Measurements from ENCODE around the gene OR14J1. TPM values are rescaled to one million over a fixed set of nuclear protein-coding genes. Genes with fewer than 3 reads are reported as not detected.
"Not testable (repeated sequence)": the region's sequence is repeated elsewhere in the genome, so short reads cannot be mapped to it uniquely, and the experiment has no call there.

The OR14J1 gene
- total RNA-seq, 4 donors from 2014 or later, result not detected

- DNase-seq (ENCODE audit: low spot score in 2 of 2), result no peak
- 82 to 87% methylated on average over 11 to 12 of the region's 12 CpGs for WGBS, 2 donors
- TF ChIP-seq, protein P1, sequence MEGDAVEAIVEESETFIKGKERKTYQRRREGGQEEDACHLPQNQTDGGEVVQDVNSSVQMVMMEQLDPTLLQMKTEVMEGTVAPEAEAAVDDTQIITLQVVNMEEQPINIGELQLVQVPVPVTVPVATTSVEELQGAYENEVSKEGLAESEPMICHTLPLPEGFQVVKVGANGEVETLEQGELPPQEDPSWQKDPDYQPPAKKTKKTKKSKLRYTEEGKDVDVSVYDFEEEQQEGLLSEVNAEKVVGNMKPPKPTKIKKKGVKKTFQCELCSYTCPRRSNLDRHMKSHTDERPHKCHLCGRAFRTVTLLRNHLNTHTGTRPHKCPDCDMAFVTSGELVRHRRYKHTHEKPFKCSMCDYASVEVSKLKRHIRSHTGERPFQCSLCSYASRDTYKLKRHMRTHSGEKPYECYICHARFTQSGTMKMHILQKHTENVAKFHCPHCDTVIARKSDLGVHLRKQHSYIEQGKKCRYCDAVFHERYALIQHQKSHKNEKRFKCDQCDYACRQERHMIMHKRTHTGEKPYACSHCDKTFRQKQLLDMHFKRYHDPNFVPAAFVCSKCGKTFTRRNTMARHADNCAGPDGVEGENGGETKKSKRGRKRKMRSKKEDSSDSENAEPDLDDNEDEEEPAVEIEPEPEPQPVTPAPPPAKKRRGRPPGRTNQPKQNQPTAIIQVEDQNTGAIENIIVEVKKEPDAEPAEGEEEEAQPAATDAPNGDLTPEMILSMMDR (IDR thresholded peaks at IDR 0.05), result no peak
- intact Hi-C loops (cut with DNase I; ENCODE audit: low total_unique reads), result no loop called here
- no peak overlapping the region for H3K4me3 ChIP-seq (ENCODE audit: low read depth, poor library complexity, severe bottlenecking)
These were observed 6.3 kb upstream of the OR14J1 start for GRCh38 chr6:29295181-29295585.

GRCh38 chr6:29295623-29296022, 5.9 kb upstream of the OR14J1 start:
- intact Hi-C loops (cut with DNase I; ENCODE audit: low total_unique reads), result no loop called here
- DNase-seq (ENCODE audit: low spot score in 2 of 2), result no peak
- no peak overlapping the region for H3K4me3 ChIP-seq (ENCODE audit: low read depth, poor library complexity, severe bottlenecking)
- 91% methylated on average over 7 of the region's 7 CpGs for WGBS, 2 donors
- TF ChIP-seq, protein P1 (IDR thresholded peaks at IDR 0.05), result no peak
- TF ChIP-seq POLR2A (IDR thresholded peaks at IDR 0.05), result no peak

GRCh38 chr6:29319931-29320330, 18.4 kb downstream of the OR14J1 start:
- no peak for DNase-seq (ENCODE audit: low spot score in 2 of 2)
- 82 to 85% methylated on average over 2 of the region's 2 CpGs for WGBS, 2 donors
- TF ChIP-seq, protein P1 (IDR thresholded peaks at IDR 0.05), result no peak
- TF ChIP-seq POLR2A (IDR thresholded peaks at IDR 0.05), result no peak
- H3K4me3 ChIP-seq (ENCODE audit: low read depth, poor library complexity, severe bottlenecking), result no peak overlapping the region
- intact Hi-C loops (cut with DNase I; ENCODE audit: low total_unique reads), result no loop called here

- H3K4me3 ChIP-seq (ENCODE audit: low read depth, poor library complexity, severe bottlenecking); intact Hi-C loops (cut with DNase I; ENCODE audit: low total_unique reads); DNase-seq (ENCODE audit: low spot score in 2 of 2): not testable (repeated sequence)
These were observed 21.8 kb downstream of the OR14J1 start for GRCh38 chr6:29323332-29323731.

DNA sequence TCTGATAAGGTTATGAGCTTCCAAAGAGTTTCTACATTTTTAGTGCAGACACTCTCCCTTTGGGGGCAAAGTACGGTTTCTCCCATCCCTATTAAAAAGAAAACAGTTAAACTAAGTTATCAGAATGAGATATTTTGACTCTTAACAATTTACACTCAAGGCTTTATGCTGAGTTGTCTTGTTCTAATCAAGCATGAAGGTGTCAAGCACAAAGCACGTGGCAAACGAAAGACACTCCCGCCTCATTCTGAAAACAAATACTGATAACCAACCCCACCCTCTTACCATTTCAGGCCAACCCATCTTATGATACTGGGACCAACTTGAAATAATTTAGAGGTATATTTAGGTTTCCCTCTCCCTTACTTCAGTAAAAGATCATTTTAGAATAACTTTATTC, 24.3 kb downstream of the OR14J1 start:
- TF ChIP-seq, protein P1 (IDR thresholded peaks at IDR 0.05), result no peak
- WGBS, 2 donors, result 75 to 76% methylated on average over 4 of the region's 4 CpGs
- intact Hi-C loops (cut with DNase I; ENCODE audit: low total_unique reads), result no loop called here
- no peak overlapping the region for H3K4me3 ChIP-seq (ENCODE audit: low read depth, poor library complexity, severe bottlenecking)
- DNase-seq (ENCODE audit: low spot score in 2 of 2), result no peak

DNA sequence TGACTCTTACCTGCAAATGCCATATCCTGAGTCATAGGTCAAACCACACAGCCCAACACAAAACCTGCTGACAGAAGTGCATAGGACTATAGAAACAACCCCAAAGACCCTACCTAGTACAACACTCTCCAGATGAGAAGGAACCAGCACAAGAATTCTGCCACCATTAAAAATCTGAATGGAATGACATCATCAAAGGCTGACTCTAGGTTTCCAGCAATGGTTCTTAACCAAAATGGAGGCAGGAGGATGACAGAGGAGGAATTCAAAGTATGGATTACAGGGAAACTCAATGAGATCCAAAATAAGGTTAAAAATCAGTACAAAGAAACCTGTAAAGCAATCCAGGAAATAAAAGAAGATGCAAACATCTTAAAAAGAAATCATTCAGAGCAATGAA, 31.2 kb downstream of the OR14J1 start:
- H3K4me3 ChIP-seq (ENCODE audit: low read depth, poor library complexity, severe bottlenecking), result no peak overlapping the region
- intact Hi-C loops (cut with DNase I; ENCODE audit: low total_unique reads), result no loop called here
- no peak for DNase-seq (ENCODE audit: low spot score in 2 of 2)
- TF ChIP-seq, protein P1 (IDR thresholded peaks at IDR 0.05), result no peak
- TF ChIP-seq POLR2A (IDR thresholded peaks at IDR 0.05), result no peak
